ENCODE measurements around the gene NUAK1. TPM values are rescaled to one million over a fixed set of nuclear protein-coding genes. Genes with fewer than 3 reads are reported as not detected.

NUAK1 gene
- total RNA-seq (2014; rRNA removed; shearing (Covaris generic)), result 6.9 and 7.0 TPM in 2 replicates

DNA sequence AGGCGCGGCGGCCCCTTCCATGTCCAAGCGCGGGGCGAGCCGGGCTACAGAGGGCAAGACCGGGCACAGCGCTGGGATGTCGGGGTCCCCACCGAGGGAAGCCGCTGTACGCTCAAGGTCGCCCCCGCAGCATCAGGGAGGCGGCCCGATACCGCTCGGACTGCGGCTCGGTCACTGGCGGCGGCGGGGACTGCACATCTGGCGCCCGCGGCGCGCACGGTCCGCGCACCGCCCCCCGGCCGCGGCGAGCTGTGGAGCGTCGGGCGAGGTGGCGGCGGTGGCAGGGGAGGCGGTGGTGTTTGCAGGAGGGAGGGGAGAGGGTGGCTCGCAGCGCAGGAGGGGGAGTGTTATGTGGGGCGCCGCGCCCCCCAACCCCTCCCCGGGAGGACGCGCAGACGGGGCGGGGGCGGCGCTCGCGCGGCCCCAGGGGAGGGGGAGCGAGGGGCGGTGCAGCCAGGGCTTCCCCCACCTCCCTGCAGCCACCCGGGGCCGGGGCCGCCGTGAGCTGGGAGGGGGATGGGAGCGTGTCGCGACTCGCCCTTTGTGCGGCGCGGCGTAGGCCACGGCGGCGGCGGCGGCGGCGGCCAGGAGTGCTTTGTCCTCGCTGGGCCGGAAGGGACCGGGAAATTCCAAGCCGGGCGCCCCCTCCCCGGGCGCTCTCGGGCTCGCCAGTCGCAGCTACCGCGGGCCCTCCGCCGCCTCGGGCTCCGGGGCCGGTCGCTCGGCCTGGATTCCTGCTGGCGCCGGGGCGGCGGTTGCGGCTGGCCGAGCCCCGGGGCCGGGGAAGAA lies at the start of gene NUAK1:
Gene NUAK1, minus strand, starts transcription at position 322 of the 789 bp plus-strand sequence. Its CDS starts 301 bp downstream, at position 21.
- no peak for DNase-seq (ENCODE audit: low read depth)

DNA sequence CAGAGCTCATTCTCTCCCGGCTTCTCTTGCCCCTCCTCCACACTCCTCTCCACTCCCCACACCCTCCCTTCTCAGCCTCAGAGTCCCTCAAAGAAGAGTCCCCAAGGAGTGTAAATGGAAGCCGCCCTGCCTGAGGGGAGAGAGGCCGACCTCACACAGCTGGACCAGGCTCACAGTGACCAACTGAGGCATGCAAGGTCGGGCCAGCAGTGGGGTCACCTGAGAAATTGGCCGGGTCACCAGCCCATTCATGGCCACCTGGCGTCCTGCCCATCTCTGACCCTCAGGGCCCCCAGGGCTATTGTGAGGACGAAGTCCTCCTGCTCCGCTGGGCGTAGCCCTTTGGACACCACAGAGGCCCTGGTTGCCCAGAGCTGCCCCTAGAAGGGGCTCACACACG lies 49.5 kb upstream of the NUAK1 start:
- no peak for DNase-seq (ENCODE audit: low read depth)

DNA sequence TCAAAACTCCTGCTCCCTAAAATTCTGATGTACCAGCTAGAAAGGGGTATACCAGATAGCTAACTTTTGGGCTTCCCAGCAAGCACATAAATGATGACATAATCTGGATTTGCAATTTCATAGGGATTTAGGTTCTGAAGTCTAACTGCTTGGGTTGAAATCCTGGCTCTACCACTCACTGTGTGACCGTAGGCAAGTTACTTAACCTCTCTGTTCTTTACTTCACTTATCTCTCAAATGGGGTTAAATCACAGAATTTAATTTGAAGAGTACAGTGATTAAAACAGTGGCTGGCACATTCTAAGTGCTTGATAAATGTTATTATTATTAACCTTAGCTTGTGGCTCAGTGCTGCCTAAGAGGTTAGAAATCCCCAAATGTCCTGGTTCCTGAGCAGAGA lies 49.1 kb upstream of the NUAK1 start:
- DNase-seq (ENCODE audit: low read depth), result no peak

DNA sequence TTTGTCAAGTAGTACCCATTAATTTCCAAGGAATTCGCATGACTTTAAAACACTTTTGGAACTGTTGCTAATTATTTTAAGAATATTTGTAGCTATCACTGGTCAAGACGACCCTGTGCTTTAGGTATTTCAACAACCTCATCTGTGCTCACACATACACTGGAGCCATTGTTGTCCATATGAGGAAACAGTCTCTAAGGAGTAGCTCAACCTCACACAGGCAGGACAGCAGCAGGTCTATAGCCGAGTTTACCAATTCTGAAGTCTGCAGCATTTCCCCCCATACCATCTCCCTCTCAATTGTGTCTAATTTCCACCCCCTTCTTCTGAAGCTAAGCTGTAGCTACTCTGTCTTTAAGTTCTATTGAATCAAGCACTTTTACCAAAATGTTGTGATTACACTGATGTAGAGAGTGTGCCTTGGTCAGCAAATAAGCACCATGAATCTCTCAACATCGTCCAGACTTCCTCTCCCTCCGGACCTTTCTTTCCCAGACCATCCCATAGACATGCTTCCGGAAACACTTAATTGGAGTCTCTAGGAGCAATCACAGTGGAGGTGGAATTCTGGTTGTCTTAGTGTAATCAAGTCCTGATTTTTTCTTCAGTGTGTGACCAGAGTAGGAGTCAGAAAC lies 48.5 kb upstream of the NUAK1 start:
- DNase-seq (ENCODE audit: low read depth), result no peak

DNA sequence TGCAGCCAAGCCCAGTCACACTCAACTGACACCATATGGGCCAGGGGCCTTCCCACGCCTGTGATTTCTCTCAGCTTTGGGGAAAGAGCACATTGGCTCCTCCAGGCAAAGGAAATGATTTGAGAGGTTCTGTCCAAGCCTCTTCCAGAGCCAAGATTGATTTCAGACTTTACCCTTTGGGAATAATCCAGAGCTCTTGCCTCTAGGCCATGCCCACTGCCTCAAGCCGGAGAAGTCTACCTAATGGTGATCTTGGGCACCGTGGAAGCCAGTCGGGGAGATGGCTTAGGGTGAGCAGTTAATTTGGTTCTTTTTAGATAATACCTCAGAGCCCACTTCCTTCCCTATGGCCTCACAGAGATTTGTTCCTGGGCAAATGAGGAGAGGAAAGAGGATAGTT lies 45.0 kb upstream of the NUAK1 start:
- no peak for DNase-seq (ENCODE audit: low read depth)

DNA sequence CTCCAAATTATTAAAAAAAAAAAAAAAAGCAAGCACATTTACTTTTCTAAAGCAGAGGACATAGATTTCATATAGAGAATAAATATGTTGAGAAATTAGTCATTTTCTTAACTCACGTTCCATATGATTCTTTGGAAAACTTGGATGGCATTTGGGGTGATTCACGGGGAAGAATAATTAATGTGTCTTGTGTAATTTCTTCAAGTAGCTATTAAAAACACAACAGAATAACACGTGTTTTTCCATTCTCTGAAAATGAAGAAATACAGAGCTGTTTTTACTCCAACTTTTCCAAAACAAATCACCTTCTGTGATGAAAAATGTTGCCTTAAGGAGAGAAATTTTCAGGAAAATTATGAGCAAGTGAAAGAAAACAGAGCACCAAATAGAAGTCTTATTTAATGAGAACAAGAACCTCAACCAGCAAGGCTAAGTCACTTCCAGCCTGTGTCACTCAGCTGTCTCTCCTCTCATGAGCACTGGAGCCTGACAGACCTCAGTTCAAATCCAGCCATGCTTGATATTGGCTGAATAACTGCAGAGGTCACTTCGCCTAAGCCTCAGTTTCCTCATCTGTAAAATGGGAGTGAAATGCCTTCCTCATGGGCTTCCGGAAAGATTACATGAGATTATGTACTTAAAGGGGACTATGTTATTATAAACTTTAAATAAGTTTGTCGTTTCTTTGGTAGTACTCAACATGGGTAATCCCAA lies 42.8 kb upstream of the NUAK1 start:
- no peak for DNase-seq (ENCODE audit: low read depth)

DNA sequence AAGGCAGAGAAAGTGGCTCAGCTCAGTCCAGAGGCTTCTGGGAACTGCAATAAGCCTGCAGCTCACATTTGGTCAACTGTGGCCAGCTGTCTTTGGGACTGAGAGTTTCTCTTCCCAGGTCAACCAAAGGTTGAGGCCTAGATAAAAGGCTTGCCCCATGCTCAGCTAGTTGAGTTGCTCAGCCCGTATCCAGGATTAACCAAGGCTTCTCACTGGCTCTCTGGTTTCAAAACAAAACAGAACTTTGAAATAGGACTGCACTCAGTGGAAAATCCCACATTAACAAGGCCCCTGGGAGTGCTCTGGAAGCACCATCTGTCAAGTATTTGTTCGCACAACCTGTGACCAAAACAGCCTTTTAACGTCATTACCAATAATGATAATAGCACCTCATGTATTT lies 40.3 kb upstream of the NUAK1 start:
- no peak for DNase-seq (ENCODE audit: low read depth)

DNA sequence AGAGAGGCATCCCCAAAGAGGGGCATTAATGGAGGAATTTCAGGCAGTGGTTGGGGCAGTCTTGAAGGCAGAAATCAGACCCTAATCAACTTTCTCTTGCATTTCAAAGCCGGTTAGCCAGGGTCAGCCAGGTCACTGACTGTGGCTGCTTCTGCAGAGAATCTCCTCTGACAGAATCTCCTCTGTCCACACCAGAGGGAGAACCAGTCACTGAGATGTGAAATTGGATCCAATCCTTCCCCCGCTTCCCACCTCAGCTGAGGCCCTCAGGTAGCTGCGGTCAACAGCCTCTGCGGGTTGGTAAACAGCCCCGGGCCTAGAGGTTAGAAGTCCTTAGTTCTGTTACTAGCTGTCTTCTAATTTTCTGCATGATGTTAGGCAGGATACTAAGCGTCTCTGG lies 39.8 kb upstream of the NUAK1 start:
- peak; percentile 18 for DNase-seq (ENCODE audit: low read depth)

DNA sequence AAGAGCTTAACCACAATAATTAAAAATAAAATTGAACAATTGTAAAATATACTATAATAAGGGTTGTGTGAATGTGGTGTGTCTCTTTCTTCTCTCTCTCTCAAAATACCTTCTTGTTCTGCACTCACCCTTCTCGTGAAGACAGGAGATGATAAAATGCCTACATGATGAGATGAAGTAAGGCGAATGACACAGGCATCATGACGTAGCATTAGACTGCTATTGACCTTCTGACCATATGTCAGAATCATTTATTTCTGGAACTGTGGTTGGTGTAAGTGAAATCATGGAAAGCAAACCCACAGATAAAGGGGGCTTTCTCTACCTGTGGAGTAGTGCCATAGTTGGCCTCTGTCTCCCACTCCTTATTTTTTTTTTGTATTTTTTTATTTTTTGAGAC lies 37.8 kb upstream of the NUAK1 start:
- no peak for DNase-seq (ENCODE audit: low read depth)

DNA sequence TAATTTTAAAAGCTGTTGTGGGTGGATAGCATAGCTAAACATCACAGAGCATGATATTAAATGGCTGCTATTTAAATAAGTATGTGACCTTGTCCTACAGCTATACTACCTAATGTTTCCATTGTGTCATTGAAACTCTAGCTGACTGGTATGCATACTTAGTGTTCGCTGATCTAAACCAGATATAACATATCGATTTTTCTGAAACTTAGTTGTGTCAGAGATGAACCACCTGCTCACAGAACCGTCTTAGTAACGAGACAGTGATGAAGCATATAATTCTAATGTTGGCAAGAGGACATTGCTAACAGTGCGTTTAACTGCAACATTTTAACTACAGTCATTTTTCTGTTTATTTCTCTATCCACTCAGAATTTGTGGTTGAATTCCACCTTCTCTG lies 36.1 kb upstream of the NUAK1 start:
- DNase-seq (ENCODE audit: low read depth), result no peak

DNA sequence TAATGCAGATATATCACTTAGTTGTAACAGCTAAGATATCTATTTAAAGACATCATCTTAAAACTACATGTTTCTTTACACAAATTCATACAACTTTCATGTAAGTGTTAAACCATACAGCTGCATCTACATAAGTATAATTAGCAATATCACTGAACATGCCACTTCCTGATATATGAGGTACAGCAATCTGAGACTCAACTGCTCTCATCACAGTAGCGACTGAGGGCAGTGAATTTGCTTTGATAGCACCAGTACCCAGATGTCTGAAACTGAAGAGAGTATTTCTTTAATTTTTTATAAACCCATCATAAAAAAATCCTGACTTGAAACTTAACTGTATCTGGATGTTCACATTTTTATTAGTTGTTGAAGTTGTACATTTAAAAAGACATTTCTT lies 34.7 kb upstream of the NUAK1 start:
- no peak for DNase-seq (ENCODE audit: low read depth)

DNA sequence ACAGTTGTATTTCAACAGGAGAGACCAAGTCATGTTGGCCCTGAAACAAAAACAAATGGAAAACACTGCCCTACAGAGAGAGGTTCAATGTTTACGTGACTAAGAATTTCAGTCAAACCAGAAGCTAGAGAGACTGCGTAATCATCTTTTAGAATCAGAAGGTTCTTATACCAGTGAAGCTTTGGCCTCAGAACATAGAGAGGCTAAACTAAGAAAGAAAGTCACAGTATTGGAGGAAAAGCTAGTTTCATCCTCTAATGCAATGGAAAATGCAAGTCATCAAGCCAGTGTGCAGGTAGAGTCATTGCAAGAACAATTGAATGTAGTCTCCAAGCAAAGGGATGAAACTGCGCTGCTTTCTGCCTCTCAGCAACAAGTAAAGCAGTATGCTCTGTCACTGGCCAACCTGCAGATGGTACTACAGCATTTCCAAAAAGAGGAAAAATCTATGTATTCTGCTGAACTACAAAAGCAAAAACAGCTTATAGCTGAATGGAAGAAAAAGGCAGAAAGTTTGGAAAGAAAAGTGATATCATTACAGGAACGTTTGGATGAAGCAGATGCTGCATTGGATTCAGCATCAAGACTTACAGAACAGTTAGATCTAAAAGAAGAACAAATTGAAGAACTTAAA lies 32.5 kb upstream of the NUAK1 start:
- no peak for DNase-seq (ENCODE audit: low read depth)

DNA sequence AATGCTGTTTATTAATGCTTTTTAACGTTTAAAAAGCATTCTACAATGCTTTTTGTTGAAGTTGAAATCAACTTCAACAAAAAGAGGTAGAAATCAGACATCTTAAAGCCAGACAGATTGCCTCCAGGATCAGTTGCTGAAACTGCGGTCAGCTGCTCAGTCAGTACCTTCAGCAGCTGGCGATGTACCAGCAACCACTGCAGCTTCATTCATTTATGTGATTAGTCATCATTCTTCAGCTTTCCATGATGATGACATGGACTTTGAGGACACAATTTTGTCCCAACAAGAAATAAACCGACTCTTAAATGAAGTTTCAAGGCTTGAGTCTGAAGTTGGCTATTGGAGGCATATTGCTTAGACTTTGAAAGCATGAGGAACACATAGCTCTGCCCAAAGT lies 31.5 kb upstream of the NUAK1 start:
- peak; percentile 92 for DNase-seq (ENCODE audit: low read depth)

DNA sequence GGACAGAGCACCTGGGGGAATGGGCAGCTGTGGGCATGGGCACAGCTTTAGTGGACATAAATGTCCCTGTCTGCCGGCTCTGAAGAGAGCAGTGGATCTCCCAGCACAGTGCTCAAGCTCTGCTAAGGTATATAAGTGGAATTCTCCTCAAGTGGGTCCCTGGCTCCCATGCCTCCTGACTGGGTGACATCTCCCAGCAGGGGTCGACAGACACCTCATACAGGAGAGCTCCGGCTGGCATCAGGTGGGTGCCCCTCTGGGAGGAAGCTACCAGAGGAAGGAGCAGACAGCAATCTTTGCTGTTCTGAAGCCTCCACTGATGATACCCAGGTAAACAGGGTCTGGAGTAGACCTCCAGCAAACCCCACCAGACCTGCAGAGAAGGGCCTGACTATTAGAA lies 25.0 kb upstream of the NUAK1 start:
- DNase-seq (ENCODE audit: low read depth), result no peak

DNA sequence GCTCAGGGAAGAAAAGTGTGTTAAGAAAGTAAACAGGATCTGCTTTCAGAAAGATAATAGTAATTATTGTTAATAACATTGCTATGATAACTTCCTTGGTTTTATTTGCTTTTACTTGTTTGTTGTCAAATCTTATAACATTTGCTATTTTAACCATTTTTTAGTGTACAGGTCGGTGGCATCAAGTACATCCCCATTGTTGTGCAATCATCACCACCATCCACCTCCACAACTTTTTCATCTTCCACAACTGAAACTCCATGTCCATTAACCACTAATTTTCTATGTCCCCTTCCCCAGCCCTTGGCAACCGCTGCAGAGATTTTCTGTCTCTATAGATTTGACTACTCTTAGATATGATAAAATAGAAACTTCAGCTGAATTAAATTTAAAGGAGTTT lies 22.7 kb upstream of the NUAK1 start:
- DNase-seq (ENCODE audit: low read depth), result no peak

DNA sequence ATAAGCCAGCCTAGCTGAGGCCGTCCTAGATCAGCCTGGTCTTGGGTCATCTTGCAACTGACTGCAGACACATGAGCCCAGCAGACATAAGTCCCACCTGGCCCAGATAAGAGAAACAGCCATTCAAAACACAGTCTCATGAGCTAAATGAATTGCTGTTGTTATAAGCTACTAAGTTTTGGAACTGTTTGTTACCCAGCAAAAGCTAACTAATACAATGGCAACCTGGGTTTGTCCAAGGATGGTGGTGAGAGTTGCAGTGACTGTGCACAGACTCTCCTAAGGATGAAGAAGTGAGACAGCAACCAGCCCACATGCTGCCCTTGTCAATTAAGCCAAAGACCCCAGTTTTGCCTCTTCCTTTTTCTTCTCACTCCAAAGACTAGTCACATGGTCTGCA lies 22.2 kb upstream of the NUAK1 start:
- no peak for DNase-seq (ENCODE audit: low read depth)

DNA sequence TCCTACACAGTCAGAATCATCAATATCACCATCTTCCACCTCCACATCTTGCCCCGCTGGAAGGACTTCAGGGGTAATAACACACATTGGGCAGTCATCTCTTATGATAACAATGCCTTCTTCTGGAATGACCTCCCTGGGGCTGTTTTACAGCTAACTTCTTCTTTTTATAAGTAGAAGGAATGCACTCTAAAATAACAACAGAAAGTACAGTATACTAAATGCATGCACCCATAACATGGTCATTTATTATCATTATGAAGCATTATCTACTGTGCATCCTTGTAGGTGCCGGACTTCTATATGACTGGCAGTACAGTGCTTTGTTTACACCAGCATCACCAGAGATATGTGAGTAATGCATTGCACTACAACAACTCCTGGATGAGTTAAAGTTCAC lies 19.0 kb upstream of the NUAK1 start:
- DNase-seq (ENCODE audit: low read depth), result no peak

DNA sequence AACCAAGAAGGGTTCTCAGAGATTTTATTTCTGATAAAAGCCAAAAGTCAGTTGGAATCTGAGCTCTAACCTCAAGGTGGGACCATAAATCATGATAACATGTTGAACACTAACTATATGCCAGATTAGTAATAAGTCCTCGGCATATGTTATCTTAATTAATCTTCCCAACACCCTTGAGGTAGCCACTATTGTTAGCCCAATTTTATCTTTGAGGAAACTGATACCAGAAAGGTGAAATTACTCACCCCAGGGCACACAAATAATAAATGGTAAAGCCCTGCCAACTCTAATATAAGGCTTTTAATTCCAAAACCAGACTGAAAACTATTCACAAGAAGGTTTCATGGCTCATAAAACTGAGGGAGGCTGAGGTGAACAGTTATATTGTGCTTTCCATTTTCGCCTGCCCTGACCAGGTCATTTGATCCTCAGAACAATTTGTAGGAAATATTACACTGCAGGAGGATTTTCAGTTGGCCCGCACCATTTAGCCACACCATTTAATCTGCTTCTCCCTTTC lies 16.1 kb upstream of the NUAK1 start:
- no peak for DNase-seq (ENCODE audit: low read depth)

DNA sequence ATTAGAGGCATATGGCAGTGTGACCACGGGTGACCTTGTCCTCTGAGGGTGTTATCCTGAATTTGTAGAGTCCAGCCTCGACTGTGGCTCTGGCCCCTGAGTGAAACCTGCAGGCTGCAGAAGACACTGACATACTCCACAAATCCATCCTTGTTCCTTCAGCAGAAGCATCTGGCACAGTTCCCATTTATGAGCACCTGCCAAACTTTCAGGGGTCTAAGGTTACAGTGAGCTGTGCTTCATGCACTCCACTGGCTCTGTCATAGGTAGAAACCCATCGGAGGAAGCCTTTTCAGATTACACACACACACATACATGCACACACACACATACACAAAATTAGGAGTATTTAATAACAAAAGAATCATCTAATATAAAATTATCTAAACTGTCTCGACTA lies 13.6 kb upstream of the NUAK1 start:
- DNase-seq (ENCODE audit: low read depth), result no peak

DNA sequence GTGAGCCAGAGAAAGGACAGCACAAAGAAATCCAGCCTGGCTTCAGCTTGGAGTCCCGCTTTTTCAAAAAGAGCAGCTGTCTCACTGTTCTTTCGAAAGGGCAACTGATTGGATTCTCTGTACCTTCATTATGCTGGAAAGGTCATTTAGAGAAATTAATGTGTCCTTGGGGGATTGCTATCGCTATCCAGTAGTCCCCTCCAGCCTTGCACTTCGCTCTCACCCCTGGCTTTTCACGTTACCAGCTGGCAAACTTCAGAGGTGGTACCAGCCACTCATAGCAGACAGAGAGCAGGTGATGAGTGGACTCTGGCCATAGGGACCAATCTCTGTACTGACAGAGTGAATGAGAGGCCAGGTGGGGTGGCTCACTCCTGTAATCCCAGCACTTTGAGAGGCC lies 11.8 kb upstream of the NUAK1 start:
- no peak for DNase-seq (ENCODE audit: low read depth)

DNA sequence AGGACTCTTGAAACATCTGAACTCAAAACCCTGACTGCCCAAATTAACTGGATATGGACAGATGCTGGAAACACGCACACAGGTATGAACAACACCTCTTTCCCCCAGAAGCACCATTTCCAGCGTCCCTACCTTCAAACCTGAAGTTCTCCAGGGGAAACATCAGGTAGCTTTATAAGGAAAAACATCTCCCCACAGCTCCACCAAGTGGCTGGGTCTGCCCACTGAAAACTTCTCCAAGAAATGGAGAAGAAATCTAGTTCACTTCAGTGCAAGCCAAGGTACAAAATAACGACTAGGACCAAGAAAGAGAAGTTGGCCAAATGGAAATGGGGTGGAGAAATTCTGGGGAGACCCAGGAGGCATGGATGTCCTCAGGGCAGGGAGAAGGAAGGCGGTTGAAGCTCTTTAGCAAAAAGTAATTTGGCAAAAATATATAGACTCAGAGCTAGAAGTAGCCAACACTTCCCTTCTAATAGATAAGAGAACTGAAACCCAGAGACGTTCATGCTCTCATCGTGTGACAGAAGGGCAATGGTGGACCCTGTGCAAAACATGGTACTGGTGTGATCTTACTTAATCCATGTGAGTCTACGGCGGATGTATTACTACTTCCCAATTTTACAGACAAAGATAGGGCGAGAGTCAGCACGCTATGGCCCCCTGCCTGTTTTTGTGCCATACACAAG lies 10.5 kb upstream of the NUAK1 start:
- no peak for DNase-seq (ENCODE audit: low read depth)

DNA sequence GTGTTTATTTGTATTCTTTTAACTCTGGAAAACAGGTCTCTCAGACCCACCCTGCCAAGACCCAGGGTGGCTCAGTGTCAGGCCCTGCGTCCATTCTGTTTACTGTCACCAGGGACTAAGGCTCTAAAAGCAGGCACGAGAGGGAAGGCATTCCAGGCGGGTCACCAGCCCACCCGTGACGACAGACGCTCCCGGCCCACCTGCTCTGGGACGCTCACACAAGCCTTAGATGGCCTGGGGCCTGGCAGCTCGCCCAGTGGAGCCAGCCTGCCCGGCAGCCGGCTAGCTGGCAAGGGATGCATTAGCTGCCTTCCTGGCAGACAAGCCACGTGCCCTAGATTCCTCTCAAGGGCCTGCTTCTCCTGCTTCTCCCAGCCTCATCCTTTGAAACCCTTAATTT lies 9.2 kb upstream of the NUAK1 start:
- no peak for DNase-seq (ENCODE audit: low read depth)

Measured in RPMI7951 (cell line).